Measurements from ENCODE around the gene FAM219B.

DNA sequence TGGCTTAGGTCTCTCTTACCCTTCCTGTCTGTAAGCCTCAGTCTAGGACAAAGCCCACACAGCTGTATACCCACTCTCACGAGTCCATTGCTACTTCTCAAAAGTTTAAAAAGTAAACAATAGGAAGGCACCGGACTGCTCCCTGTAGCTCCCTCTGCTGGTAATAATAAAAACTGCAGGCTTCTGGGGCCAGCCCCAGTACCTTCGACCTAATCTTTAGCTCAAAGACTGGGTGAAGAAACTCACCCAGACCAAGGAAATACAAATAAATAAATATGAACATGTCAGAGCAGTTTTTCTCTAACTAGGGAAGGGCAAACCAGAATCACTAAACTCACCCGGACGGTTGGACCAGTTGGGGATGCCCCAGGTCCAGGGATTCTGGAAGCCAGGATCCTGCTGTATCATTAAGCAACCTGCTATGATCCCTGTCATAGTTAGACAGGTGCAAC is 5.0 kb downstream of the FAM219B start:
- TF ChIP-seq SP1 (IDR thresholded peaks at IDR 0.05) (no peak), CTCF (IDR thresholded peaks at IDR 0.05; ENCODE audit: low read depth, low read length, missing input control) (peak; percentile 91), EGR1 (IDR thresholded peaks at IDR 0.05; ENCODE audit: low read depth in 2 of 2) (no peak), GABPA (IDR thresholded peaks at IDR 0.05 in 1 of 2, conservative IDR thresholded peaks at IDR 0.05 in 1 of 2) (no peak)
- TF ChIP-seq, protein P1, sequence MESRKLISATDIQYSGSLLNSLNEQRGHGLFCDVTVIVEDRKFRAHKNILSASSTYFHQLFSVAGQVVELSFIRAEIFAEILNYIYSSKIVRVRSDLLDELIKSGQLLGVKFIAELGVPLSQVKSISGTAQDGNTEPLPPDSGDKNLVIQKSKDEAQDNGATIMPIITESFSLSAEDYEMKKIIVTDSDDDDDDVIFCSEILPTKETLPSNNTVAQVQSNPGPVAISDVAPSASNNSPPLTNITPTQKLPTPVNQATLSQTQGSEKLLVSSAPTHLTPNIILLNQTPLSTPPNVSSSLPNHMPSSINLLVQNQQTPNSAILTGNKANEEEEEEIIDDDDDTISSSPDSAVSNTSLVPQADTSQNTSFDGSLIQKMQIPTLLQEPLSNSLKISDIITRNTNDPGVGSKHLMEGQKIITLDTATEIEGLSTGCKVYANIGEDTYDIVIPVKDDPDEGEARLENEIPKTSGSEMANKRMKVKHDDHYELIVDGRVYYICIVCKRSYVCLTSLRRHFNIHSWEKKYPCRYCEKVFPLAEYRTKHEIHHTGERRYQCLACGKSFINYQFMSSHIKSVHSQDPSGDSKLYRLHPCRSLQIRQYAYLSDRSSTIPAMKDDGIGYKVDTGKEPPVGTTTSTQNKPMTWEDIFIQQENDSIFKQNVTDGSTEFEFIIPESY (IDR thresholded peaks at IDR 0.05), result no peak
- TF ChIP-seq, protein P2, sequence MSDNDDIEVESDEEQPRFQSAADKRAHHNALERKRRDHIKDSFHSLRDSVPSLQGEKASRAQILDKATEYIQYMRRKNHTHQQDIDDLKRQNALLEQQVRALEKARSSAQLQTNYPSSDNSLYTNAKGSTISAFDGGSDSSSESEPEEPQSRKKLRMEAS (IDR thresholded peaks at IDR 0.05), result no peak

Data from liver (tissue), 3 donors.